Mesendoderm (in vitro differentiated cells): ENCODE results near the gene CD22.
"Not testable (repeated sequence)": the region's sequence is repeated elsewhere in the genome, so short reads cannot be mapped to it uniquely, and the experiment has no call there.

ENCODE experiments used
- DNase-seq: peaks from one replicate; pipeline ENCODE4 v3.0.0; 2013
- H2AK5ac ChIP-seq: 2 replicates; pipeline ENCODE4 v1.6.1; 2013; ENCODE audit warnings: low read length, inconsistent platforms
- H2BK120ac ChIP-seq: 2 replicates; pipeline ENCODE4 v1.6.1; 2013; ENCODE audit warnings: low read depth, mild to moderate bottlenecking, low read length, moderate library complexity, mixed read lengths
- H2BK15ac ChIP-seq: replicated peaks from 2 replicates; pipeline ENCODE4 v1.6.1; 2013; ENCODE audit warnings: low read depth, mild to moderate bottlenecking, moderate library complexity
- H2BK5ac ChIP-seq: 2 replicates; pipeline ENCODE4 v1.6.1; 2013; ENCODE audit warnings: low read length, inconsistent platforms
- H3K18ac ChIP-seq: 2 replicates; pipeline ENCODE4 v1.6.1; 2013; ENCODE audit warnings: mild to moderate bottlenecking, low read length, mixed read lengths
- H3K23ac ChIP-seq: one replicate; pipeline ENCODE4 v1.6.1; 2013; ENCODE audit warnings: low read length
- H3K27ac ChIP-seq: 2 replicates; pipeline ENCODE4 v1.5.1; 2013; ENCODE audit warnings: low read depth, mild to moderate bottlenecking, inconsistent platforms, low read length, moderate library complexity
- H3K27me3 ChIP-seq: 2 replicates; pipeline ENCODE4 v1.6.1; 2013; ENCODE audit warnings: low read length, control low read depth, mild to moderate bottlenecking, inconsistent platforms; ENCODE audit not compliant: insufficient read depth, poor library complexity
- H3K36me3 ChIP-seq: 2 replicates; pipeline ENCODE4 v1.6.1; 2013; ENCODE audit warnings: low read length, inconsistent platforms; ENCODE audit not compliant: control insufficient read depth, insufficient read depth
- H3K4ac ChIP-seq: one replicate; pipeline ENCODE4 v1.6.1; 2013; ENCODE audit warnings: low read depth, mild to moderate bottlenecking, low read length, moderate library complexity
- H3K4me1 ChIP-seq: 2 replicates; pipeline ENCODE4 v1.6.1; 2013; ENCODE audit warnings: low read depth, low read length, inconsistent platforms; ENCODE audit not compliant: control insufficient read depth
- H3K4me2 ChIP-seq: 2 replicates; pipeline ENCODE4 v1.6.1; 2013; ENCODE audit warnings: low read length
- H3K4me3 ChIP-seq: 2 replicates; pipeline ENCODE4 v1.5.1; 2013; ENCODE audit warnings: mild to moderate bottlenecking, low read length
- H3K56ac ChIP-seq: one replicate; pipeline ENCODE4 v1.6.1; 2013; ENCODE audit warnings: low read length
- H3K79me1 ChIP-seq: 2 replicates; pipeline ENCODE4 v1.6.1; 2013; ENCODE audit warnings: low read length, inconsistent platforms
- H3K79me2 ChIP-seq: 2 replicates; pipeline ENCODE4 v1.6.1; 2013; ENCODE audit warnings: mild to moderate bottlenecking, low read length; ENCODE audit not compliant: control insufficient read depth, insufficient read depth
- H3K9ac ChIP-seq: 2 replicates; pipeline ENCODE4 v1.6.1; 2013; ENCODE audit warnings: low read length, inconsistent platforms
- H4K5ac ChIP-seq: one replicate; pipeline ENCODE4 v1.6.1; 2013; ENCODE audit warnings: low read length
- H4K8ac ChIP-seq: one replicate; pipeline ENCODE4 v1.6.1; 2013; ENCODE audit warnings: low read depth, mild to moderate bottlenecking, control low read depth, low read length, moderate library complexity
- WGBS: extraction: QIAGEN DNeasy Blood & Tissue Kit; methylation state at CpG from one replicate; pipeline ENCODE4 v1.1.7; 2013; ENCODE audit warnings: low lambda C conversion rate, missing lambda C conversion rate; ENCODE audit not compliant: insufficient coverage; ENCODE audit errors: extremely low coverage; 5-methylcytosine and 5-hydroxymethylcytosine counted together

CD22 gene

DNA sequence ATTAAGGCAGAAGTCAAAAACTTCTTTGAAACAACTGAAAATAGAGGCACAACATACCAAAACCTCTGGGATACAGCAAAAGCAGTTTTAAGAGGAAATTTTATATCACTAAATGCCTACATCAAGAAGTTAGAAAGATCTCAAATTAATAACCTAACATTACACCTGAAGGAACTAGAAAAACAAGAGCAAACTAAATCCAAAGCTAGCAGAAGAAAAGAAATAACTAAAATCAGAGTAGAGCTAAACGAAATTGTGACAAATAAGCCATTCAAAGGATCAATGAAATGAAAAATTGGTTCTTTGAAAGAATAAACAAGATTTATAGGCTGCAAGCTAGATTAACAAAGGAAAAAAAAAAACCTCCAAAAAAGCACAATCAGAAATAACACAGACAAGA, 39.4 kb downstream of the CD22 start:
- H3K9ac ChIP-seq, result no peak overlapping the region
- no peak overlapping the region for H2BK120ac ChIP-seq
- no peak overlapping the region for H3K4ac ChIP-seq
- H3K23ac ChIP-seq, result no peak overlapping the region
- H4K8ac ChIP-seq, result no peak overlapping the region
- no peak overlapping the region for H2AK5ac ChIP-seq
- H3K36me3 ChIP-seq, result no peaks in the 10 kb centered on the region
- no peak overlapping the region for H3K4me3 ChIP-seq
- no peaks in the 10 kb centered on the region for H3K79me1 ChIP-seq
- H2BK5ac ChIP-seq, result no peak overlapping the region
- no peak overlapping the region for H2BK15ac ChIP-seq
- no peak overlapping the region for H3K27ac ChIP-seq
- no peak overlapping the region for H3K56ac ChIP-seq
- no peak overlapping the region for H4K5ac ChIP-seq
- H3K18ac ChIP-seq, result no peak overlapping the region
- H3K4me1 ChIP-seq, result no peaks in the 10 kb centered on the region
- no peaks in the 10 kb centered on the region for H3K79me2 ChIP-seq
- no peak for DNase-seq
- H3K27me3 ChIP-seq, result no peaks in the 10 kb centered on the region
- H3K4me2 ChIP-seq, result no peak overlapping the region
- WGBS, result no CpG with 5 or more reads among the region's 1 CpG

DNA sequence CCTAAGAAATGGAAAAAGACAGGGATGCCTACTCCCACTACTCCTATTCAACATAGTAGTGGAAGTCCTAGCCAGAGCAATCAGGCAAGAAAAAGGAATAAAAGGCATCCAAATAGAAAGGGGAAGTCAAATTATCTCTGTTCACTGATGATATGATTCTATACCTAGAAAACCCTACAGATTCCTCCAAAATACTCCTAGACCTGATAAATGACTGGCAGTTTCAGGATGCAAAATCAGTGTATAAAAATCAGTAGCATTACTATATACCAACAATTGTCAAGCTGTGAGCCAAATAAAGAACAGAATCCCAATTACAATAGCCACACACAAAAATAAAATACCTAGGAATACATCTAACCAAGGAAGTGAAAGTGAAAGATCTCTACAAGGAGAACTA, 40.5 kb downstream of the CD22 start:
- H3K27me3 ChIP-seq, result no peaks in the 10 kb centered on the region
- H3K27ac ChIP-seq, result no peak overlapping the region
- H3K4ac ChIP-seq, result no peak overlapping the region
- no peak overlapping the region for H4K5ac ChIP-seq
- H2AK5ac ChIP-seq, result no peak overlapping the region
- no peak overlapping the region for H3K18ac ChIP-seq
- H4K8ac ChIP-seq, result no peak overlapping the region
- no peak overlapping the region for H3K4me3 ChIP-seq
- H3K9ac ChIP-seq, result no peak overlapping the region
- DNase-seq, result no peak
- no peak overlapping the region for H3K56ac ChIP-seq
- no peaks in the 10 kb centered on the region for H3K79me1 ChIP-seq
- H2BK15ac ChIP-seq, result no peak overlapping the region
- H2BK120ac ChIP-seq, result no peak overlapping the region
- H3K23ac ChIP-seq, result no peak overlapping the region
- no peaks in the 10 kb centered on the region for H3K4me1 ChIP-seq
- H3K79me2 ChIP-seq, result no peaks in the 10 kb centered on the region
- H3K36me3 ChIP-seq, result no peaks in the 10 kb centered on the region
- no peak overlapping the region for H3K4me2 ChIP-seq
- no peak overlapping the region for H2BK5ac ChIP-seq

DNA sequence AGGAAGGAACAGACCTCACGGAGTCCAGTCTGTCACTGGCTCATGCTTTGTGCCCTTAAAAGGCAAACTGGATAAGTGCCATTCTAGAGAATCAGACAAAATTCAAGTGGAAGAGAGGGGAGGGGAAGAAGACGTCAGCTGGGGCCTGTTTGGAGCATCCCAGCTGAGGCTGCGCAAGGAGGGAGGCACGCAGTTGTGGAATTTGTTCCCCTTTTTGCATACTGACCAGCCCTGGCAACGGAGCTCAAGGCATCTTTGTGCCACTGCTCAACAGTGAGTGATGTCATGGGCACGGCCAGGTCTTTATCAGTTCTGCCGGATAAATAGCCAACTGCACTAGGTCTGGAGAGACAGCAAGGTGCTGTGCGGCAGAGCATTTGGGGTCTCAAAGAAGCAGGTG, 41.7 kb downstream of the CD22 start, which contains the start of gene GPR42:
Gene GPR42, plus strand, starts transcription at position 347 of the 400 bp plus-strand sequence. CDS start 292 bp downstream, outside the sequence.
- H3K9ac ChIP-seq, result no peak within 1 kb of the TSS
- H3K79me1 ChIP-seq, result no peaks in the 10 kb centered on the region
- no peak within 1 kb of the TSS for H4K5ac ChIP-seq
- WGBS, result no CpG with 5 or more reads among the region's 8 CpGs
- no peak within 1 kb of the TSS for H3K56ac ChIP-seq
- no peak within 1 kb of the TSS for H3K23ac ChIP-seq
- H3K4me3 ChIP-seq, result no peak within 1 kb of the TSS
- no peaks in the 10 kb centered on the region for H3K4me1 ChIP-seq
- H3K79me2 ChIP-seq, result no peaks in the 10 kb centered on the region
- H2BK5ac ChIP-seq, result no peak within 1 kb of the TSS
- no peak within 1 kb of the TSS for H2BK15ac ChIP-seq
- no peaks in the 10 kb centered on the region for H3K36me3 ChIP-seq
- H3K4me2 ChIP-seq, result no peak within 1 kb of the TSS
- no peak within 1 kb of the TSS for H2BK120ac ChIP-seq
- H4K8ac ChIP-seq, result no peak within 1 kb of the TSS
- no peak for DNase-seq
- no peaks in the 10 kb centered on the region for H3K27me3 ChIP-seq
- no peak within 1 kb of the TSS for H3K4ac ChIP-seq
- no peak within 1 kb of the TSS for H2AK5ac ChIP-seq
- H3K27ac ChIP-seq, result no peak within 1 kb of the TSS
- H3K18ac ChIP-seq, result no peak within 1 kb of the TSS

DNA sequence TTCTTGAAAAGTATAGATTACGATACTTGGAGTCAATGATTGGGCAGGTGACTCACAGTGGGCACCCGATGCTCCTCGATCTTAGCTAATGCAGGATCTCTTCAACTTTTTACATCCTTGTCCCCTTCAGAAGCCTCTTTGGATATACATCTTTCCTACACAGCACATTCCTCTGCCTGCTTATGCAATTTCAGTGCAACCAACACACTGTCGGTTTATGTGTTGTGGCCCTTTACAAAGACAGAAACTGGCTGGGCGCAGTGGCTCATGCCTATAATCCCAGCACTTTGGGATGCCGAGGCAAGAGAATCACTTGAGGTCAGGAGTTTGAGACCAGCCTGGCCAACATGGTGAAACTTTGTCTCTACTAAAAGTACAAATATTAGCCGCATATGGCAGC, 44.5 kb downstream of the CD22 start:
- Histone ChIP-seq H2AK5ac (no peak overlapping the region), H3K56ac (no peak overlapping the region), H3K27ac (no peak overlapping the region), H3K4me3 (no peak overlapping the region), H2BK5ac (no peak overlapping the region), H3K4me2 (no peak overlapping the region), H3K9ac (no peak overlapping the region), H3K18ac (no peak overlapping the region), H3K4me1 (no peaks in the 10 kb centered on the region), H3K23ac (no peak overlapping the region), H4K5ac (no peak overlapping the region), H3K79me2 (no peaks in the 10 kb centered on the region), H3K27me3 (no peaks in the 10 kb centered on the region), H3K4ac (no peak overlapping the region), H3K36me3 (no peaks in the 10 kb centered on the region), H2BK15ac (no peak overlapping the region), H3K79me1 (no peaks in the 10 kb centered on the region), H4K8ac (no peak overlapping the region), H2BK120ac (no peak overlapping the region)
- WGBS, result no CpG with 5 or more reads among the region's 7 CpGs
- DNase-seq, result no peak

DNA sequence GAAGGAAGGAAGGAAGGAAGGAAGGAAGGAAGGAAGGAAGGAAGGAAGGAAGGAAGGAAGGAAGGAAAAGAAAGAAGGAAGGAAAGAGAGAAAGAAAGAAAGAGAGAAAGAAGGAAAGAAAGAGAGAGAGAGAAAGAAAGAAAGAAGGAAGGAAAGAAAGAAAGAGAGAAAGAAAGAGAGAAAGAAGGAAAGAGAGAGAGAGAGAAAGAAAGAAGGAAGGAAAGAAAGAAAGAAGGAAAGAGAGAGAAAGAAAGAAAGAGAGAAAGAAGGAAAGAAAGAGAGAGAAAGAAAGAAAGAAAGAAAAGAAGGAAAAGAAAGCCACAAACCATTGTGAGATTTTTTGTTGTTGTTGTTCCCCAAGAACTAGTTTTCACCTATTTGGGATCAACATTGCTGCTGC, 45.0 kb downstream of the CD22 start:
- H4K5ac ChIP-seq, H3K23ac ChIP-seq, H3K36me3 ChIP-seq, H3K27ac ChIP-seq, H4K8ac ChIP-seq, H3K79me1 ChIP-seq, DNase-seq, H3K56ac ChIP-seq, H2BK120ac ChIP-seq, H2BK15ac ChIP-seq, H3K9ac ChIP-seq, H3K27me3 ChIP-seq, H3K4me3 ChIP-seq, H3K18ac ChIP-seq, H2BK5ac ChIP-seq, H3K4me2 ChIP-seq, H3K4ac ChIP-seq, H3K79me2 ChIP-seq, H3K4me1 ChIP-seq, H2AK5ac ChIP-seq: not testable (repeated sequence)

DNA sequence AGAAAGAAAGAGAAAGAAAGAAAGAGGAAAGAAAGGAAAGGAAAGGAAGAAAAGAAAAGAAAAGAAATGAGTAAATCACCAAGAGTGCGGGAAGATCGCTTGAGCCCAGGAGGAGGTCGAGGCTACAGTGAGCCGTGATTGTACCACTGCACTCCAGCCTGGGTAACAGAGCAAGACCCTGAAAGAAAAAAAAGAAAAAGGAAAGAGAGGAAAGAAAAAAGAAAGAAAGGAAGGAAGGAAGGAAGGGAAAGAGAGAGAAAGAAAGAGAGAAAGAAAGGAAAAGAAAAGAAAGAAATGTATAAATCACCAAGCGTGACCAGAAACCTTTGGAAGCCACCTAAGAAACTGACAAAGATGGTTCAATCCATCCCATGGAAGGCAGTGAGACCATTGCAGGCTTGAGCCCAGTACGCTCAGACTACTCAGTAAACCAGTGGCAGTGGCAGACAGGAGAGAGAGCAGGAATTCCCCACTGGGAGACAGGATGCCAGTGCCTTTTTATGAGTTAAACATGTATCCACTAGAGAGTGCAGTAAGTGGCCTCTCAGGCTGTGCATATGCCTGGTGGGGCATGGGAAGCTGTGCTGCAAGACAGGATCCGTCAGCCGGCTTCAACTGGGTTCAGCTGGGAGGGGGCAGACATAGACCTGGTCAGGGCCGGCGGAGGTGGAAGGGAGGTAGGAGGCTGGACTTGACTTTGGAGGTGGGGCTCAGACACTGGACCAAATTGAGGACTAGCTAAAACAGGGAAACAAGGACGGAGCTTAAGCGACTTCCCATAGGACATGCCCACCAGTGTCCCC, 46.7 kb downstream of the CD22 start:
- no peak overlapping the region for H2BK120ac ChIP-seq
- WGBS, result no CpG with 5 or more reads among the region's 12 CpGs
- no peak for DNase-seq
- H2BK5ac ChIP-seq, result no peak overlapping the region
- no peak overlapping the region for H3K18ac ChIP-seq
- no peak overlapping the region for H3K4me3 ChIP-seq
- H3K27me3 ChIP-seq, result no peaks in the 10 kb centered on the region
- no peak overlapping the region for H4K8ac ChIP-seq
- H3K79me1 ChIP-seq, result no peaks in the 10 kb centered on the region
- H3K4me2 ChIP-seq, result no peak overlapping the region
- no peak overlapping the region for H3K56ac ChIP-seq
- no peak overlapping the region for H3K23ac ChIP-seq
- no peak overlapping the region for H2AK5ac ChIP-seq
- H3K27ac ChIP-seq, result no peak overlapping the region
- no peaks in the 10 kb centered on the region for H3K79me2 ChIP-seq
- no peak overlapping the region for H4K5ac ChIP-seq
- H3K36me3 ChIP-seq, result no peaks in the 10 kb centered on the region
- H2BK15ac ChIP-seq, result no peak overlapping the region
- no peaks in the 10 kb centered on the region for H3K4me1 ChIP-seq
- no peak overlapping the region for H3K9ac ChIP-seq
- no peak overlapping the region for H3K4ac ChIP-seq
